ENCODE data around the gene RALGPS1. TPM values are rescaled to one million over a fixed set of nuclear protein-coding genes. Genes with fewer than 3 reads are reported as not detected.

The RALGPS1 gene
- total and polyA plus RNA-seq, 2 of the 8 experiments (the other 6 are each of a cell fraction or from before 2014, with no cell fraction given) = 20.0 to 23.5 TPM

DNA sequence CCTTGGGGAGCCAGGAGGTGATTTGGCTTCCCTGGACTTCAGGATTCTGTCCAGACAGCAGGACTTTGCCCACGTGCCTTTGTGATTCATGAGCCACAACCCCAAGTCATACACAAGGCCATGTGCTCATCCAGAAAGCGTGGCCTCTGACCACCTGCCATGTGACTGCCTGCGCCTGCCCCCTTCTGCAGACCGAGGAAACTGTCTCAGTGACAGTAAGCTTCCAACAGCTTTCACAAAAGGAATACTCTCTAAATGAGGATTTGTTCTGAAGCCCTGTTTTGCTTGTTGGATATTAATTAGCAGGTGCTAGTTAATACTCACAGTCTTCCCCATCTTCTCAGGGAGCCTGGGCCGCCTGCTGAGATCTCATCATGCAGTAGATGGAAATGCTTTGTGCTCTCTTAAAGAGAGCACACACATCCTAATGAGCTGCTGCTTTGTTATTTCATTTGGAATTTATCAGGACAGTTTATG, 244.8 kb downstream of the RALGPS1 start (continued):
- TF ChIP-seq, protein P1, sequence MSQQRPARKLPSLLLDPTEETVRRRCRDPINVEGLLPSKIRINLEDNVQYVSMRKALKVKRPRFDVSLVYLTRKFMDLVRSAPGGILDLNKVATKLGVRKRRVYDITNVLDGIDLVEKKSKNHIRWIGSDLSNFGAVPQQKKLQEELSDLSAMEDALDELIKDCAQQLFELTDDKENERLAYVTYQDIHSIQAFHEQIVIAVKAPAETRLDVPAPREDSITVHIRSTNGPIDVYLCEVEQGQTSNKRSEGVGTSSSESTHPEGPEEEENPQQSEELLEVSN (IDR thresholded peaks at IDR 0.05) = peak; percentile 94
- TF ChIP-seq SP1 (IDR thresholded peaks at IDR 0.05; ENCODE audit: low read depth, low read length) = no peak
- TF ChIP-seq, protein P2, sequence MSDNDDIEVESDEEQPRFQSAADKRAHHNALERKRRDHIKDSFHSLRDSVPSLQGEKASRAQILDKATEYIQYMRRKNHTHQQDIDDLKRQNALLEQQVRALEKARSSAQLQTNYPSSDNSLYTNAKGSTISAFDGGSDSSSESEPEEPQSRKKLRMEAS (IDR thresholded peaks at IDR 0.05) = peak; percentile 100
- no peak for TF ChIP-seq RFX5 (IDR thresholded peaks at IDR 0.05; ENCODE audit: borderline replicate concordance, low read depth, low read length)
- TF ChIP-seq PHF8 (conservative IDR thresholded peaks at IDR 0.05; ENCODE audit: low read depth, low read length) = no peak
- TF ChIP-seq ASH2L (IDR thresholded peaks at IDR 0.05; ENCODE audit: low read length) = no peak
- TF ChIP-seq CHD1 (IDR thresholded peaks at IDR 0.05; ENCODE audit: low read depth, low read length) = no peak

All from H1 (cell line).